Caki2 (cell line): ENCODE measurements around the gene KCNS1. TPM values are rescaled to one million over a fixed set of nuclear protein-coding genes. Genes with fewer than 3 reads are reported as not detected.

Experiments
- total RNA-seq: library from RNA; depleted of rRNA; stranded (reverse); fragments of >200 nt; shearing (Covaris generic); gene quantifications from 2 replicates; pipeline ENCODE4 v1.2.3, GENCODE V29; 2014; ENCODE audit warnings: low replicate concordance; rRNA removed

The KCNS1 gene
- total RNA-seq, 1 experiment from 2014 or later: not detected

Other genes with a start within 250 kb of the KCNS1 start
- gene YWHAB, start 215.4 kb downstream of the KCNS1 start, total RNA-seq: 105 and 115 TPM in 2 replicates
- 6.1 and 10.3 TPM in 2 replicates for gene PABPC1L, start 191.1 kb downstream of the KCNS1 start, total RNA-seq
- gene TOMM34, start 140.7 kb downstream of the KCNS1 start, total RNA-seq: 42.3 and 48.0 TPM in 2 replicates
- gene STK4, start 134.6 kb downstream of the KCNS1 start, total RNA-seq: 4.2 and 6.9 TPM in 2 replicates
- not detected in 2 replicates for gene WFDC5, start 14.0 kb upstream of the KCNS1 start, total RNA-seq
- not detected in 2 replicates for gene WFDC12, start 23.3 kb upstream of the KCNS1 start, total RNA-seq
- gene PI3, start 73.8 kb upstream of the KCNS1 start, total RNA-seq: not detected in 2 replicates
- gene SEMG1, start 105.9 kb upstream of the KCNS1 start, total RNA-seq: not detected in 2 replicates
- not detected in 2 replicates for gene SEMG2, start 120.2 kb upstream of the KCNS1 start, total RNA-seq
- 1.5 TPM in 1 of 2 replicates, not detected in the other for gene SLPI, start 153.4 kb upstream of the KCNS1 start, total RNA-seq
- not detected in 2 replicates for gene RBPJL, start 205.7 kb upstream of the KCNS1 start, total RNA-seq
- 0.10 and 2.1 TPM in 2 replicates for gene MATN4, start 207.2 kb upstream of the KCNS1 start, total RNA-seq
- gene SDC4, start 247.3 kb upstream of the KCNS1 start, total RNA-seq: 92.8 and 111 TPM in 2 replicates